ENCODE results near the gene FECH. TPM values are rescaled to one million over a fixed set of nuclear protein-coding genes. Genes with fewer than 3 reads are reported as not detected.

FECH gene
- total and polyA plus RNA-seq, 2 donors (not counting 1 experiment from before 2014, with no cell fraction given): 5.8 to 10.4 TPM

DNA sequence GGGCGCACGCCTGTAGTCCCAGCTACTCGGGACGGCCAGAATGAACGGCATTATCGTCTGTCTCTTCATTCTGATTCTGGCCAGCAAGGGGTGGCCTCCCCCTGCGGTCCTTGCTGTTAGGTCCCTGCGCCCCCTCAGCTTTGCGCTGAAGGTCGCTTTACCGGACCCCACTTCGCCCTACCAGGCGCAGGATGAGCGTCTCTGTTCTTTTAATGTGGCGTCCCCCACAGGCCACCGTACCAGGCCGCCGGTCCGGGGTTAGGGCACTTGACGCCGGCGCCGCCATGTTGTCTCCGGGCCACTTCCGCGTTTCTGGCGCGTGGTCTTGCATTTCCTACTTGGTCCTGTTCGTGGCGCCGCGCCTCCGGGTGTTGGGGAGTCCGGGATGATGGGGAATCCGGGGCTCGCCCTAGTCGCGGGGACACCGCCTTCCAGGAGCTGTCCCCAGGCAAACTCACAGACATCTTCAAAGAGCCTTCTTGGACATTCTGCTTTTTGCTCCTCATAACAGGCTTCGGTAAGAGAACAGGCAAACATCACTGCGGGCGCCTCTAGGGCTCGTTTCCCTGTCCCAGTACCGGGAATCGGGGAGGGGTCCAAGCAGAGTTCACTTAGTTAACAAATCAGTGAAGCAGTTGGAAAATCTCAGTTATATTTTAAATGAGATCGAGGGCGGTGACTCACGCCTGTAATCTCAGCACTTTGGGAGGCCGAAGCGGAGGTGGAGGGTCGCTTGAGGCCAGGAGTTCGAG, 43.7 kb upstream of the FECH start:
- H3K79me2 ChIP-seq (ENCODE audit: control insufficient read depth, insufficient read depth, low read length): peaks cover 20% of the 10 kb centered on the region
- H2AFZ ChIP-seq (ENCODE audit: insufficient read depth, low read depth, low read length, poor library complexity, severe bottlenecking): peak overlapping the region; percentile 89
- intact Hi-C loops (cut with micrococcal nuclease): loop anchor here (1.0 to 10.0 kb wide), 6 partner anchors 9 to 495 kb away; partner anchors contain the start of genes FECH and NARS1
- no peaks in the 10 kb centered on the region for H3K9me3 ChIP-seq (ENCODE audit: control extremely low read depth in 1 of 3, control insufficient read depth in 2 of 3, insufficient read depth in 1 of 3, low read length in 2 of 3)
- CTCF ChIA-PET: interaction anchor here (0.9 to 1.9 kb wide), 11 partner anchors 8 to 505 kb away, joined by 3 to 14 read pairs (median 4); partner anchors contain the start of genes NARS1 and NEDD4L
- peaks cover 14% of the 10 kb centered on the region for H4K20me1 ChIP-seq (ENCODE audit: control insufficient read depth, insufficient read depth, low read length, poor library complexity, severe bottlenecking)
- H3K36me3 ChIP-seq (replicated peaks in 1 of 2; ENCODE audit: control extremely low read depth in 1 of 2, control insufficient read depth in 1 of 2, extremely low read depth in 1 of 2, insufficient read depth in 2 of 2, low read length in 1 of 2): peaks cover 0 to 2% of the 10 kb centered on the region in 2 experiments
- H3K4me1 Mint-ChIP-seq: peaks cover 23% of the 10 kb centered on the region
- WGBS (ENCODE audit: insufficient coverage): 5% methylated on average over 47 of the region's 52 CpGs
- H3K4me3 Mint-ChIP-seq: peak overlapping the region; percentile 97
- H3K27ac Mint-ChIP-seq: peak overlapping the region; percentile 98
- DNase-seq (peak; percentile 95), ATAC-seq (ENCODE audit: low read depth) (peak; percentile 93)
- H3K27me3 ChIP-seq (replicated peaks in 1 of 4; ENCODE audit: control extremely low read depth in 1 of 4, control insufficient read depth in 3 of 4, insufficient read depth in 4 of 4, low read length in 3 of 4): no peaks in the 10 kb centered on the region
- no peaks in the 10 kb centered on the region for H3K27me3 Mint-ChIP-seq
- H3K9me3 Mint-ChIP-seq (ENCODE audit: insufficient read depth): no peaks in the 10 kb centered on the region
- TF ChIP-seq EZH2 (IDR thresholded peaks at IDR 0.05; ENCODE audit: borderline replicate concordance, insufficient read depth, low read depth, low read length, poor library complexity, severe bottlenecking): no peak
- TF ChIP-seq, protein P1, sequence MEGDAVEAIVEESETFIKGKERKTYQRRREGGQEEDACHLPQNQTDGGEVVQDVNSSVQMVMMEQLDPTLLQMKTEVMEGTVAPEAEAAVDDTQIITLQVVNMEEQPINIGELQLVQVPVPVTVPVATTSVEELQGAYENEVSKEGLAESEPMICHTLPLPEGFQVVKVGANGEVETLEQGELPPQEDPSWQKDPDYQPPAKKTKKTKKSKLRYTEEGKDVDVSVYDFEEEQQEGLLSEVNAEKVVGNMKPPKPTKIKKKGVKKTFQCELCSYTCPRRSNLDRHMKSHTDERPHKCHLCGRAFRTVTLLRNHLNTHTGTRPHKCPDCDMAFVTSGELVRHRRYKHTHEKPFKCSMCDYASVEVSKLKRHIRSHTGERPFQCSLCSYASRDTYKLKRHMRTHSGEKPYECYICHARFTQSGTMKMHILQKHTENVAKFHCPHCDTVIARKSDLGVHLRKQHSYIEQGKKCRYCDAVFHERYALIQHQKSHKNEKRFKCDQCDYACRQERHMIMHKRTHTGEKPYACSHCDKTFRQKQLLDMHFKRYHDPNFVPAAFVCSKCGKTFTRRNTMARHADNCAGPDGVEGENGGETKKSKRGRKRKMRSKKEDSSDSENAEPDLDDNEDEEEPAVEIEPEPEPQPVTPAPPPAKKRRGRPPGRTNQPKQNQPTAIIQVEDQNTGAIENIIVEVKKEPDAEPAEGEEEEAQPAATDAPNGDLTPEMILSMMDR (IDR thresholded peaks at IDR 0.05): peak; percentile 77
- peak overlapping the region; percentile 89 to 99 (median 98) for H3K4me3 ChIP-seq (ENCODE audit: control extremely low read depth in 1 of 5, extremely low read depth in 1 of 5, insufficient read depth in 1 of 5, low read depth in 2 of 5, low read length in 4 of 5)
- peaks cover 12 to 13% of the 10 kb centered on the region in 2 donors for H3K4me1 ChIP-seq (ENCODE audit: control insufficient read depth in 2 of 2, insufficient read depth in 2 of 2, low read length in 2 of 2)
- peak overlapping the region; percentile 79 for H3K4me2 ChIP-seq (replicated peaks; ENCODE audit: low read depth, low read length, poor library complexity, severe bottlenecking)
- peak overlapping the region; percentile 89 for H3K9ac ChIP-seq (ENCODE audit: low read length)
- peak overlapping the region; percentile 82 to 85 for H3K27ac ChIP-seq (ENCODE audit: low read length in 2 of 2)
- POLR2A ChIA-PET: interaction anchor here (0.6 to 2.4 kb wide), 2 partner anchors 8 to 12 kb away, joined by 3 to 35 read pairs; partner anchors contain the start of gene NARS1

All from B cell (primary cell).